Neural cell (in vitro differentiated cells): ENCODE measurements around the gene TMEFF2.

Source experiments
- EP300 ChIP-seq: fragments of 450-650 bp; conservative IDR thresholded peaks from 2 replicates; pipeline ENCODE4 v1.6.1; 2014; ENCODE audit warnings: antibody characterized with exemption, mild to moderate bottlenecking, moderate library complexity; ENCODE audit not compliant: poor library complexity, severe bottlenecking
- EZH2 ChIP-seq: fragments of 200-600, 300-800 bp; shearing (Covaris generic), sonication (generic); IDR thresholded peaks from 2 replicates; pipeline ENCODE4 v1.6.1; 2014; ENCODE audit warnings: antibody characterized with exemption, low read length, borderline replicate concordance, mild to moderate bottlenecking; ENCODE audit not compliant: insufficient read depth, poor library complexity, severe bottlenecking
- POLR2AphosphoS5 ChIP-seq: IDR thresholded peaks from 2 replicates; pipeline ENCODE4 v1.6.1; 2012
- TAF1 ChIP-seq: IDR thresholded peaks from 2 replicates; pipeline ENCODE4 v1.6.1; 2012; ENCODE audit warnings: low read depth
- TF ChIP-seq, protein P1 (sequence below): fragments of 450-650 bp; IDR thresholded peaks from 2 replicates; pipeline ENCODE4 v1.5.1; 2014; ENCODE audit warnings: antibody characterized with exemption, mild to moderate bottlenecking, moderate library complexity; ENCODE audit not compliant: poor library complexity, severe bottlenecking
- TF ChIP-seq, protein P2 (sequence below): IDR thresholded peaks from 2 replicates; pipeline ENCODE4 v1.6.1; 2012; ENCODE audit warnings: borderline replicate concordance

- no peak for TF ChIP-seq TAF1
- TF ChIP-seq EZH2 = no peak
- TF ChIP-seq POLR2AphosphoS5 = no peak
- TF ChIP-seq, protein P1, sequence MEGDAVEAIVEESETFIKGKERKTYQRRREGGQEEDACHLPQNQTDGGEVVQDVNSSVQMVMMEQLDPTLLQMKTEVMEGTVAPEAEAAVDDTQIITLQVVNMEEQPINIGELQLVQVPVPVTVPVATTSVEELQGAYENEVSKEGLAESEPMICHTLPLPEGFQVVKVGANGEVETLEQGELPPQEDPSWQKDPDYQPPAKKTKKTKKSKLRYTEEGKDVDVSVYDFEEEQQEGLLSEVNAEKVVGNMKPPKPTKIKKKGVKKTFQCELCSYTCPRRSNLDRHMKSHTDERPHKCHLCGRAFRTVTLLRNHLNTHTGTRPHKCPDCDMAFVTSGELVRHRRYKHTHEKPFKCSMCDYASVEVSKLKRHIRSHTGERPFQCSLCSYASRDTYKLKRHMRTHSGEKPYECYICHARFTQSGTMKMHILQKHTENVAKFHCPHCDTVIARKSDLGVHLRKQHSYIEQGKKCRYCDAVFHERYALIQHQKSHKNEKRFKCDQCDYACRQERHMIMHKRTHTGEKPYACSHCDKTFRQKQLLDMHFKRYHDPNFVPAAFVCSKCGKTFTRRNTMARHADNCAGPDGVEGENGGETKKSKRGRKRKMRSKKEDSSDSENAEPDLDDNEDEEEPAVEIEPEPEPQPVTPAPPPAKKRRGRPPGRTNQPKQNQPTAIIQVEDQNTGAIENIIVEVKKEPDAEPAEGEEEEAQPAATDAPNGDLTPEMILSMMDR = no peak
- TF ChIP-seq EP300 = no peak
- TF ChIP-seq, protein P2, sequence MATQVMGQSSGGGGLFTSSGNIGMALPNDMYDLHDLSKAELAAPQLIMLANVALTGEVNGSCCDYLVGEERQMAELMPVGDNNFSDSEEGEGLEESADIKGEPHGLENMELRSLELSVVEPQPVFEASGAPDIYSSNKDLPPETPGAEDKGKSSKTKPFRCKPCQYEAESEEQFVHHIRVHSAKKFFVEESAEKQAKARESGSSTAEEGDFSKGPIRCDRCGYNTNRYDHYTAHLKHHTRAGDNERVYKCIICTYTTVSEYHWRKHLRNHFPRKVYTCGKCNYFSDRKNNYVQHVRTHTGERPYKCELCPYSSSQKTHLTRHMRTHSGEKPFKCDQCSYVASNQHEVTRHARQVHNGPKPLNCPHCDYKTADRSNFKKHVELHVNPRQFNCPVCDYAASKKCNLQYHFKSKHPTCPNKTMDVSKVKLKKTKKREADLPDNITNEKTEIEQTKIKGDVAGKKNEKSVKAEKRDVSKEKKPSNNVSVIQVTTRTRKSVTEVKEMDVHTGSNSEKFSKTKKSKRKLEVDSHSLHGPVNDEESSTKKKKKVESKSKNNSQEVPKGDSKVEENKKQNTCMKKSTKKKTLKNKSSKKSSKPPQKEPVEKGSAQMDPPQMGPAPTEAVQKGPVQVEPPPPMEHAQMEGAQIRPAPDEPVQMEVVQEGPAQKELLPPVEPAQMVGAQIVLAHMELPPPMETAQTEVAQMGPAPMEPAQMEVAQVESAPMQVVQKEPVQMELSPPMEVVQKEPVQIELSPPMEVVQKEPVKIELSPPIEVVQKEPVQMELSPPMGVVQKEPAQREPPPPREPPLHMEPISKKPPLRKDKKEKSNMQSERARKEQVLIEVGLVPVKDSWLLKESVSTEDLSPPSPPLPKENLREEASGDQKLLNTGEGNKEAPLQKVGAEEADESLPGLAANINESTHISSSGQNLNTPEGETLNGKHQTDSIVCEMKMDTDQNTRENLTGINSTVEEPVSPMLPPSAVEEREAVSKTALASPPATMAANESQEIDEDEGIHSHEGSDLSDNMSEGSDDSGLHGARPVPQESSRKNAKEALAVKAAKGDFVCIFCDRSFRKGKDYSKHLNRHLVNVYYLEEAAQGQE = no peak
Observed at GRCh38 chr2:192166946-192167345, 27.8 kb downstream of the TMEFF2 start.
